Stimulated activated CD8-positive, alpha-beta memory T cell treated with anti-CD3 and anti-CD28 coated beads, Interleukin-12 subunit alpha, Interleukin-12 subunit beta, amount 100 ng/mL, for 4 hours (primary cell): ENCODE data around the gene GPC5.
"Not testable (repeated sequence)": the region's sequence is repeated elsewhere in the genome, so short reads cannot be mapped to it uniquely, and the experiment has no call there.

Experiments
- DNase-seq: peaks from one replicate; pipeline ENCODE4 v3.0.0-alpha.2; 2020; ENCODE audit warnings: low read depth

GPC5 gene

GRCh38 chr13:92745258-92745657 is 1346.8 kb downstream of the GPC5 start:
- no peak for DNase-seq

GRCh38 chr13:92752705-92753104 is 1354.3 kb downstream of the GPC5 start:
- not testable (repeated sequence) for DNase-seq

GRCh38 chr13:92761710-92762109 is 1363.3 kb downstream of the GPC5 start:
- DNase-seq: no peak

- no peak for DNase-seq
Measured at GRCh38 chr13:92767468-92767867, 1369.0 kb downstream of the GPC5 start.

GRCh38 chr13:92768602-92769001 is 1370.2 kb downstream of the GPC5 start:
- DNase-seq: no peak

- no peak for DNase-seq
Measured at GRCh38 chr13:92769046-92769445, 1370.6 kb downstream of the GPC5 start.

- DNase-seq: no peak
Measured at GRCh38 chr13:92775658-92776057, 1377.2 kb downstream of the GPC5 start.

- no peak for DNase-seq
Measured at GRCh38 chr13:92781965-92782690, 1383.7 kb downstream of the GPC5 start.

GRCh38 chr13:92802776-92803175 is 1404.4 kb downstream of the GPC5 start:
- DNase-seq: no peak

GRCh38 chr13:92804346-92804745 is 1405.9 kb downstream of the GPC5 start:
- no peak for DNase-seq

GRCh38 chr13:92804926-92805325 is 1406.5 kb downstream of the GPC5 start:
- DNase-seq: no peak

GRCh38 chr13:92805766-92806165 is 1407.3 kb downstream of the GPC5 start:
- DNase-seq: no peak

GRCh38 chr13:92806215-92806614 is 1407.8 kb downstream of the GPC5 start:
- DNase-seq: no peak

- no peak for DNase-seq
Measured at GRCh38 chr13:92807353-92807752, 1408.9 kb downstream of the GPC5 start.

GRCh38 chr13:92807966-92808365 is 1409.5 kb downstream of the GPC5 start:
- DNase-seq: no peak

- no peak for DNase-seq
Measured at GRCh38 chr13:92821324-92821723, 1422.9 kb downstream of the GPC5 start.

- no peak for DNase-seq
Measured at GRCh38 chr13:92823059-92823458, 1424.6 kb downstream of the GPC5 start.

GRCh38 chr13:92825938-92826596 is 1427.6 kb downstream of the GPC5 start:
- no peak for DNase-seq

GRCh38 chr13:92827503-92827902 is 1429.1 kb downstream of the GPC5 start:
- no peak for DNase-seq

GRCh38 chr13:92829930-92830329 is 1431.5 kb downstream of the GPC5 start:
- no peak for DNase-seq

GRCh38 chr13:92830821-92831220 is 1432.4 kb downstream of the GPC5 start:
- no peak for DNase-seq

GRCh38 chr13:92833071-92833470 is 1434.7 kb downstream of the GPC5 start:
- no peak for DNase-seq

- no peak for DNase-seq
Measured at GRCh38 chr13:92836171-92836570, 1437.8 kb downstream of the GPC5 start.

GRCh38 chr13:92838786-92839185 is 1440.4 kb downstream of the GPC5 start:
- no peak for DNase-seq
